ENCODE data around the gene DUSP1. TPM values are rescaled to one million over a fixed set of nuclear protein-coding genes. Genes with fewer than 3 reads are reported as not detected.

DUSP1 gene
- total RNA-seq, 1 donor from 2014 or later: 21.2 TPM

DNA sequence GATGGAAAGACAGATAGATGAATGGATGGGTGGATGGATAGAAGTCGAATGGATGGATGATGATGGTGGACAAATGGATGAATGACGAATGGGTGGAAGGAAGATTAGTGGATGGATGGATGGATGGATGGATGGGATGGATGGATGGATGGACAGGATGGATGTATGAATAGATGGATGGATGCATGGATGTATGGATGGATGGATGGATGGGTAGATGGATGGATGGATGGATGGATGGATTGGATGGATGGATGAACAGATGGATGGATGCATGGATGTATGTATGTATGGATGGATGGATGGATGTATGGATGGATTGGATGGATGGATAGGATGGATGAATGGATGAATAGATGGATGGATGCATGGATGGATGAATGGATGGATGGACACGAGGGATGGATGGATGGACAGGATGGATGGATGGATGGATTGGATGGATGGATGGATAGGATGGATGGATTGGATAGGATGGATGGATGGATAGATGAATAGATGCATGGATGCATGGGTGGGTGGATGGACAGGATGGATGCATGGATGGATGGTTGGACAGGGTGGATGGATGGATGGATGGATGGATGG lies 52.4 kb downstream of the DUSP1 start:
- TF ChIP-seq, protein P1, sequence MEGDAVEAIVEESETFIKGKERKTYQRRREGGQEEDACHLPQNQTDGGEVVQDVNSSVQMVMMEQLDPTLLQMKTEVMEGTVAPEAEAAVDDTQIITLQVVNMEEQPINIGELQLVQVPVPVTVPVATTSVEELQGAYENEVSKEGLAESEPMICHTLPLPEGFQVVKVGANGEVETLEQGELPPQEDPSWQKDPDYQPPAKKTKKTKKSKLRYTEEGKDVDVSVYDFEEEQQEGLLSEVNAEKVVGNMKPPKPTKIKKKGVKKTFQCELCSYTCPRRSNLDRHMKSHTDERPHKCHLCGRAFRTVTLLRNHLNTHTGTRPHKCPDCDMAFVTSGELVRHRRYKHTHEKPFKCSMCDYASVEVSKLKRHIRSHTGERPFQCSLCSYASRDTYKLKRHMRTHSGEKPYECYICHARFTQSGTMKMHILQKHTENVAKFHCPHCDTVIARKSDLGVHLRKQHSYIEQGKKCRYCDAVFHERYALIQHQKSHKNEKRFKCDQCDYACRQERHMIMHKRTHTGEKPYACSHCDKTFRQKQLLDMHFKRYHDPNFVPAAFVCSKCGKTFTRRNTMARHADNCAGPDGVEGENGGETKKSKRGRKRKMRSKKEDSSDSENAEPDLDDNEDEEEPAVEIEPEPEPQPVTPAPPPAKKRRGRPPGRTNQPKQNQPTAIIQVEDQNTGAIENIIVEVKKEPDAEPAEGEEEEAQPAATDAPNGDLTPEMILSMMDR (IDR thresholded peaks at IDR 0.05): no peak
- intact Hi-C loops (cut with micrococcal nuclease): loop anchor here (5.0 kb wide), 2 partner anchors 119 to 134 kb away; no protein-coding TSS in a partner anchor
- Mint-ChIP-seq H3K36me3 (ENCODE audit: low read depth) (no peaks in the 10 kb centered on the region), H3K27me3 (peaks cover 3% of the 10 kb centered on the region), H3K9me3 (no peaks in the 10 kb centered on the region), H3K27ac (no peak overlapping the region), H3K4me1 (peaks cover 8% of the 10 kb centered on the region), H3K4me3 (no peak overlapping the region)
- ChIA-PET POLR2A (no interaction called here), CTCF (interaction anchor here (3.0 kb wide), 1 partner anchor 214 kb away, joined by 31 read pairs; no protein-coding TSS in a partner anchor)
- no peak for DNase-seq
- no peak for ATAC-seq (ENCODE audit: low read depth)

Other genes with a start within 250 kb of the DUSP1 start
- gene NEURL1B, start 129.9 kb downstream of the DUSP1 start, total RNA-seq: 0.07 and 0.09 TPM in 2 replicates
- gene ERGIC1, start 63.1 kb upstream of the DUSP1 start, total RNA-seq: 69.6 and 72.5 TPM in 2 replicates
- 28.3 and 30.1 TPM in 2 replicates for gene RPL26L1, start 188.2 kb upstream of the DUSP1 start, total RNA-seq
- 191 and 212 TPM in 2 replicates for gene ATP6V0E1, start 212.6 kb upstream of the DUSP1 start, total RNA-seq

All from activated B cell treated with CpG ODN at 0.5 μM for 24 hours (primary cell).